CD4-positive, alpha-beta memory T cell (primary cell): ENCODE data around the gene STAG1. TPM values are rescaled to one million over a fixed set of nuclear protein-coding genes. Genes with fewer than 3 reads are reported as not detected.
"Not testable (repeated sequence)": the region's sequence is repeated elsewhere in the genome, so short reads cannot be mapped to it uniquely, and the experiment has no call there.

Source experiments
- CTCF ChIA-PET: fragments of 350-600 bp; sonication (Branson Sonifier 250); formaldehyde crosslinking; loops from one replicate; lab custom pipeline; 2021; ENCODE audit warnings: inconsistent platforms; ENCODE audit not compliant: partially characterized antibody; lab: Charles Lee
- POLR2A ChIA-PET: fragments of 350-600 bp; sonication (Branson Sonifier 250); formaldehyde crosslinking; loops from one replicate; lab custom pipeline; 2021; ENCODE audit not compliant: partially characterized antibody; lab: Charles Lee
- DNase-seq, 5 donors: peaks; one replicate each; pipeline versions ENCODE4 v3.0.0 to v3.0.0-alpha.2; 2020 to 2022; ENCODE audit warnings: mixed read lengths in 1 of 5
- H3K27ac ChIP-seq: one replicate; pipeline ENCODE4 v1.7.0; 2013; ENCODE audit warnings: low read depth, low read length
- H3K27me3 ChIP-seq: 2 replicates; pipeline ENCODE4 v1.7.0; 2013; ENCODE audit warnings: mild to moderate bottlenecking, low read length, moderate library complexity; ENCODE audit not compliant: insufficient read depth
- H3K36me3 ChIP-seq: 2 replicates; pipeline ENCODE4 v1.7.0; 2013; ENCODE audit warnings: mild to moderate bottlenecking, low read length, moderate library complexity; ENCODE audit not compliant: insufficient read depth
- H3K4me1 ChIP-seq: 2 replicates; pipeline ENCODE4 v1.7.0; 2013; ENCODE audit warnings: mild to moderate bottlenecking, low read length, moderate library complexity; ENCODE audit not compliant: insufficient read depth
- H3K4me3 ChIP-seq, 2 donors: one replicate each; pipeline ENCODE4 v1.7.0; 2013; ENCODE audit warnings: low read length in 2 of 2, mild to moderate bottlenecking in 1 of 2
- H3K9me3 ChIP-seq, 2 donors: one replicate each; pipeline ENCODE4 v1.7.0; 2013; ENCODE audit warnings: low read length in 2 of 2, control low read depth in 1 of 2; ENCODE audit not compliant: control insufficient read depth in 1 of 2
- H3K27ac Mint-ChIP-seq, 7 donors: one replicate each; pipeline ENCODE4 v1.8.0; 2020 to 2021; ENCODE audit warnings: mixed read lengths in 7 of 7, mild to moderate bottlenecking in 6 of 7, inconsistent platforms in 3 of 7, moderate library complexity in 3 of 7
- H3K27me3 Mint-ChIP-seq, 2 donors: one replicate each; pipeline ENCODE4 v1.8.0; 2020 to 2021; ENCODE audit warnings: mixed read lengths in 2 of 2
- H3K36me3 Mint-ChIP-seq, 2 donors: one replicate each; pipeline ENCODE4 v1.8.0; 2020 to 2021; ENCODE audit warnings: mixed read lengths in 2 of 2, inconsistent platforms in 1 of 2, mild to moderate bottlenecking in 1 of 2
- H3K4me1 Mint-ChIP-seq, 4 donors: one replicate each; pipeline ENCODE4 v1.8.0; 2020 to 2021; ENCODE audit warnings: mixed read lengths in 4 of 4, mild to moderate bottlenecking in 1 of 4
- H3K4me3 Mint-ChIP-seq, 8 donors: one replicate each; pipeline ENCODE4 v1.8.0; 2020 to 2021; ENCODE audit warnings: mixed read lengths in 8 of 8, mild to moderate bottlenecking in 7 of 8, moderate library complexity in 6 of 8, inconsistent platforms in 3 of 8
- H3K9me3 Mint-ChIP-seq, 8 donors: one replicate each; pipeline ENCODE4 v1.8.0; 2020 to 2021; ENCODE audit warnings: mixed read lengths in 8 of 8, mild to moderate bottlenecking in 5 of 8, inconsistent platforms in 3 of 8, moderate library complexity in 1 of 8
- intact Hi-C: fragments of 100-400 bp; cut with micrococcal nuclease; formaldehyde crosslinking; loops from one replicate; pipeline ENCODE4 v1.15.1; 2023
- polyA plus RNA-seq, 2 donors: library from polyadenylated mRNA; unstranded; fragments of 300-500 nt; fragmentation: Illumina TruSeq; gene quantifications; one replicate each; pipeline ENCODE4 v1.2.3, GENCODE V29; 2021
- total RNA-seq, 2 experiments: library from RNA; stranded (reverse); gene quantifications; one replicate each; pipeline ENCODE4 v1.2.3, GENCODE V29; 2021

Gene STAG1
- 10 to 100 TPM; 52.7 to 56.1 TPM for total RNA-seq
- 10 to 100 TPM; 17.6 to 21.6 TPM for polyA plus RNA-seq

- H3K9me3 Mint-ChIP-seq: no peaks in the 10 kb centered on the region
- H3K36me3 ChIP-seq: no peaks in the 10 kb centered on the region
- H3K27me3 ChIP-seq: no peaks in the 10 kb centered on the region
- H3K27ac Mint-ChIP-seq: peak within 1 kb of the TSS; percentile 95 to 99 (median 98)
- peak within 1 kb of the TSS; percentile 92 to 97 (median 96) for H3K4me3 Mint-ChIP-seq
- H3K36me3 Mint-ChIP-seq: peaks cover 0 to 15% of the 10 kb centered on the region in 2 donors
- ChIA-PET POLR2A (interaction anchor here (0.6 to 6.4 kb wide), 47 partner anchors 13 to 1422 kb away, joined by 3 to 143 read pairs (median 5); partner anchors contain the start of genes DBR1, IL20RB, MSL2 and NCK1), CTCF (interaction anchor here (0.6 to 9.6 kb wide), 125 partner anchors 8 to 1842 kb away, joined by 3 to 206 read pairs (median 4); partner anchors contain the start of genes CEP70, MSL2, NCK1 and PCCB)
- H3K9me3 ChIP-seq: no peaks in the 10 kb centered on the region
- intact Hi-C loops: loop anchor here (1.0 to 10.0 kb wide), 9 partner anchors 67 to 1843 kb away; partner anchors contain the start of genes CEP70, MSL2, NCK1 and PCCB
- H3K4me3 ChIP-seq: peak within 1 kb of the TSS; percentile 76 to 94
- H3K27ac ChIP-seq: peak within 1 kb of the TSS; percentile 80
- DNase-seq: no peak
- H3K4me1 ChIP-seq: peaks cover 44% of the 10 kb centered on the region
- H3K27me3 Mint-ChIP-seq: no peaks in the 10 kb centered on the region
- H3K4me1 Mint-ChIP-seq: peaks cover 32 to 57% (median 43%) of the 10 kb centered on the region in 4 donors
Measured at GRCh38 chr3:136752172-136752421, at the start of gene STAG1. STAG1 (minus strand) TSS chr3:136752378; CDS start chr3:136630898, 121,480 bp downstream.

GRCh38 chr3:136801146-136801545 lies 49.0 kb upstream of the STAG1 start:
- DNase-seq, H3K9me3 ChIP-seq, POLR2A ChIA-PET, intact Hi-C loops, H3K36me3 ChIP-seq, H3K27me3 Mint-ChIP-seq, H3K27me3 ChIP-seq, H3K27ac ChIP-seq, CTCF ChIA-PET, H3K4me1 Mint-ChIP-seq, H3K36me3 Mint-ChIP-seq, H3K4me3 ChIP-seq, H3K4me1 ChIP-seq, H3K27ac Mint-ChIP-seq, H3K4me3 Mint-ChIP-seq, H3K9me3 Mint-ChIP-seq: not testable (repeated sequence)

GRCh38 chr3:136792556-136793330 lies 40.6 kb upstream of the STAG1 start:
- Mint-ChIP-seq H3K27ac (peak overlapping the region in 1 of 7 donors; percentile 17), H3K9me3 (peaks cover 0 to 2% (median 0%) of the 10 kb centered on the region in 8 donors), H3K36me3 (no peaks in the 10 kb centered on the region), H3K4me3 (no peak overlapping the region), H3K27me3 (peaks cover 1 to 5% of the 10 kb centered on the region in 2 donors), H3K4me1 (no peaks in the 10 kb centered on the region)
- no peak for DNase-seq
- intact Hi-C loops: no loop called here
- H3K27me3 ChIP-seq: no peaks in the 10 kb centered on the region
- no peaks in the 10 kb centered on the region for H3K4me1 ChIP-seq
- ChIA-PET POLR2A (no interaction called here), CTCF (interaction anchor here (1.3 to 1.4 kb wide), 2 partner anchors 41 to 221 kb away, joined by 3 to 5 read pairs; partner anchors contain the start of gene STAG1)
- no peak overlapping the region for H3K4me3 ChIP-seq
- no peak overlapping the region for H3K27ac ChIP-seq
- H3K9me3 ChIP-seq: no peaks in the 10 kb centered on the region
- no peaks in the 10 kb centered on the region for H3K36me3 ChIP-seq

- no peak overlapping the region for H3K4me3 Mint-ChIP-seq
- no peak overlapping the region for H3K27ac Mint-ChIP-seq
- Histone ChIP-seq H3K4me1 (peaks cover 9% of the 10 kb centered on the region), H3K27ac (no peak overlapping the region), H3K36me3 (no peaks in the 10 kb centered on the region), H3K9me3 (no peaks in the 10 kb centered on the region), H3K27me3 (no peaks in the 10 kb centered on the region), H3K4me3 (no peak overlapping the region)
- no peaks in the 10 kb centered on the region for H3K36me3 Mint-ChIP-seq
- peaks cover 1 to 5% of the 10 kb centered on the region in 2 donors for H3K27me3 Mint-ChIP-seq
- no peak for DNase-seq
- H3K9me3 Mint-ChIP-seq: peaks cover 0 to 2% (median 0%) of the 10 kb centered on the region in 8 donors
- intact Hi-C loops: no loop called here
- peaks cover 5 to 10% (median 8%) of the 10 kb centered on the region in 4 donors for H3K4me1 Mint-ChIP-seq
- ChIA-PET CTCF (interaction anchor here (1.4 kb wide), 1 partner anchor 38 kb away, joined by 5 read pairs; the partner anchor contains the start of gene STAG1), POLR2A (no interaction called here)
Measured at GRCh38 chr3:136790786-136791185, 38.6 kb upstream of the STAG1 start.

GRCh38 chr3:136789976-136790375 lies 37.8 kb upstream of the STAG1 start:
- no peaks in the 10 kb centered on the region for H3K9me3 ChIP-seq
- H3K27me3 Mint-ChIP-seq: peaks cover 1 to 2% of the 10 kb centered on the region in 2 donors
- H3K27ac ChIP-seq: no peak overlapping the region
- H3K4me1 Mint-ChIP-seq: peaks cover 5 to 10% (median 8%) of the 10 kb centered on the region in 4 donors
- no peak overlapping the region for H3K4me3 ChIP-seq
- no peaks in the 10 kb centered on the region for H3K36me3 Mint-ChIP-seq
- POLR2A ChIA-PET: no interaction called here
- DNase-seq: no peak
- no peaks in the 10 kb centered on the region for H3K36me3 ChIP-seq
- CTCF ChIA-PET: no interaction called here
- no peaks in the 10 kb centered on the region for H3K27me3 ChIP-seq
- peaks cover 9% of the 10 kb centered on the region for H3K4me1 ChIP-seq
- no peak overlapping the region for H3K4me3 Mint-ChIP-seq
- no peaks in the 10 kb centered on the region for H3K9me3 Mint-ChIP-seq
- H3K27ac Mint-ChIP-seq: no peak overlapping the region
- intact Hi-C loops: no loop called here

- CTCF ChIA-PET: interaction anchor here (1.2 to 2.6 kb wide), 3 partner anchors 36 to 226 kb away, joined by 3 to 11 read pairs (median 7); partner anchors contain the start of genes NCK1 and STAG1
- H3K4me1 ChIP-seq: peaks cover 9% of the 10 kb centered on the region
- H3K9me3 ChIP-seq: no peaks in the 10 kb centered on the region
- POLR2A ChIA-PET: interaction anchor here (0.7 to 1.3 kb wide), 2 partner anchors 36 to 74 kb away, joined by 4 to 10 read pairs; partner anchors contain the start of genes NCK1 and STAG1
- H3K4me3 ChIP-seq: no peak overlapping the region
- H3K27ac ChIP-seq: no peak overlapping the region
- no peak overlapping the region for H3K27ac Mint-ChIP-seq
- intact Hi-C loops: no loop called here
- no peaks in the 10 kb centered on the region for H3K36me3 ChIP-seq
- DNase-seq: no peak
- peaks cover 5 to 10% (median 8%) of the 10 kb centered on the region in 4 donors for H3K4me1 Mint-ChIP-seq
- H3K9me3 Mint-ChIP-seq: no peaks in the 10 kb centered on the region
- no peaks in the 10 kb centered on the region for H3K36me3 Mint-ChIP-seq
- H3K27me3 Mint-ChIP-seq: peaks cover 0 to 2% of the 10 kb centered on the region in 2 donors
- H3K4me3 Mint-ChIP-seq: no peak overlapping the region
- H3K27me3 ChIP-seq: no peaks in the 10 kb centered on the region
Measured at GRCh38 chr3:136788154-136788553, 36.0 kb upstream of the STAG1 start.

- H3K4me3 ChIP-seq: no peak overlapping the region
- H3K27me3 Mint-ChIP-seq: no peaks in the 10 kb centered on the region
- ChIA-PET POLR2A (interaction anchor here (0.7 to 1.3 kb wide), 2 partner anchors 35 to 75 kb away, joined by 4 to 10 read pairs; partner anchors contain the start of genes NCK1 and STAG1), CTCF (interaction anchor here (1.5 to 2.6 kb wide), 3 partner anchors 35 to 227 kb away, joined by 6 to 11 read pairs (median 7); partner anchors contain the start of genes NCK1 and STAG1)
- intact Hi-C loops: no loop called here
- no peaks in the 10 kb centered on the region for H3K9me3 Mint-ChIP-seq
- no peak overlapping the region for H3K27ac ChIP-seq
- H3K4me3 Mint-ChIP-seq: no peak overlapping the region
- no peaks in the 10 kb centered on the region for H3K36me3 Mint-ChIP-seq
- peaks cover 9% of the 10 kb centered on the region for H3K4me1 ChIP-seq
- peak overlapping the region in 2 of 7 donors; percentile 8 to 67 for H3K27ac Mint-ChIP-seq
- H3K36me3 ChIP-seq: no peaks in the 10 kb centered on the region
- DNase-seq: peak; percentile 3 to 42 (median 26)
- peaks cover 5 to 10% (median 8%) of the 10 kb centered on the region in 4 donors for H3K4me1 Mint-ChIP-seq
- H3K27me3 ChIP-seq: no peaks in the 10 kb centered on the region
- no peaks in the 10 kb centered on the region for H3K9me3 ChIP-seq
Measured at GRCh38 chr3:136787349-136787748, 35.2 kb upstream of the STAG1 start.
